NOMO-1 treated with DMSO at 0.1 percent for 48 hours (cell line): ENCODE measurements around the gene NPS.

Experiments used
- DNase-seq: peaks from one replicate; lab custom pipeline; 2025; ENCODE audit not compliant: unreplicated experiment; lab: John Stamatoyannopoulos, UW

NPS gene

GRCh38 chr10:127556916-127557315 lies 7.8 kb downstream of the NPS start:
- no peak for DNase-seq

- no peak for DNase-seq
Observed at GRCh38 chr10:127561647-127562046, 12.5 kb downstream of the NPS start.

GRCh38 chr10:127563718-127564553 lies 14.8 kb downstream of the NPS start:
- no peak for DNase-seq

- no peak for DNase-seq
Observed at GRCh38 chr10:127564644-127565043, 15.5 kb downstream of the NPS start.

- DNase-seq: no peak
Observed at GRCh38 chr10:127565583-127565982, 16.5 kb downstream of the NPS start.

- no peak for DNase-seq
Observed at GRCh38 chr10:127569210-127569609, 20.1 kb downstream of the NPS start.

GRCh38 chr10:127570036-127570435 lies 20.9 kb downstream of the NPS start:
- no peak for DNase-seq

GRCh38 chr10:127571386-127571785 lies 22.3 kb downstream of the NPS start:
- DNase-seq: no peak

GRCh38 chr10:127576051-127576450 lies 26.9 kb downstream of the NPS start:
- no peak for DNase-seq

GRCh38 chr10:127576740-127577161 lies 27.6 kb downstream of the NPS start:
- no peak for DNase-seq

GRCh38 chr10:127577376-127578258 lies 28.5 kb downstream of the NPS start:
- no peak for DNase-seq

- no peak for DNase-seq
Observed at GRCh38 chr10:127578259-127578960, 29.3 kb downstream of the NPS start.

GRCh38 chr10:127578961-127579305 lies 29.8 kb downstream of the NPS start:
- DNase-seq: no peak

- no peak for DNase-seq
Observed at GRCh38 chr10:127579640-127580039, 30.5 kb downstream of the NPS start.

GRCh38 chr10:127580822-127581221 lies 31.7 kb downstream of the NPS start:
- DNase-seq: no peak

GRCh38 chr10:127585519-127586023 lies 36.5 kb downstream of the NPS start:
- no peak for DNase-seq

GRCh38 chr10:127587668-127588365 lies 38.7 kb downstream of the NPS start:
- DNase-seq: no peak

- no peak for DNase-seq
Observed at GRCh38 chr10:127592586-127592985, 43.5 kb downstream of the NPS start.

GRCh38 chr10:127600479-127600878 lies 51.4 kb downstream of the NPS start:
- DNase-seq: no peak
